H4 (cell line): ENCODE data around the gene TBC1D24. TPM values are rescaled to one million over a fixed set of nuclear protein-coding genes. Genes with fewer than 3 reads are reported as not detected.
A peak's percentile ranks its signal among the peaks of the same experiment; 100 is the strongest.
"Not testable (repeated sequence)": the region's sequence is repeated elsewhere in the genome, so short reads cannot be mapped to it uniquely, and the experiment has no call there.

Experiments
- DNase-seq: peaks from one replicate; pipeline ENCODE4 v3.0.0-alpha.2; 2015; ENCODE audit warnings: low spot score
- total RNA-seq: library from RNA; depleted of rRNA; stranded (reverse); fragments of >200 nt; shearing (Covaris generic); gene quantifications from 2 replicates; pipeline ENCODE4 v1.2.3, GENCODE V29; 2014; rRNA removed

TBC1D24 gene
- 5.6 and 5.9 TPM in 2 replicates for total RNA-seq

- peak; percentile 72 for DNase-seq
Observed at GRCh38 chr16:2474877-2475412, at the start of gene TBC1D24. Gene TBC1D24, plus strand, starts transcription at chr16:2475127. Its CDS starts 21,022 bp downstream, at chr16:2496149.

GRCh38 chr16:2425825-2426430 is 49.0 kb upstream of the TBC1D24 start:
- no peak for DNase-seq

GRCh38 chr16:2426941-2427361 is 48.0 kb upstream of the TBC1D24 start:
- no peak for DNase-seq

DNA sequence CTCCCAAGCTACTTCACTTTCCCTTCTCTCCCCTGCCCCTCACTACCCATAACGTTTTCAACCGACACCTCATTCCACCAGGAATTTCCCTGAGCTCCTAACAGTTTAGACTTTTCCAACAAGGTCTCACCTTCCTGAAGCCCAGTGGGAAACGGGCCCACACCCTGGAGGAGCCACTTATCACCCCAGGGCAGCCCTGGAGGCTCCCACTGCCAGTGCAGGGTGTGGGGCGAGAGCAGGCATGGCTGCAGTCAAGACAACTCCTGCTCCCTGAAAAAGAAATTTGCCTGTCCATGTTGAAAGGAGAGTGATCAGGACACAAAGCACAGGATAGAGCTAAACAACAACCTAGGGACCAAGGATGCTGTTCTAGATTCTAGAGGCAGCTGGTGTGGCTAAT is 47.4 kb upstream of the TBC1D24 start:
- no peak for DNase-seq

DNA sequence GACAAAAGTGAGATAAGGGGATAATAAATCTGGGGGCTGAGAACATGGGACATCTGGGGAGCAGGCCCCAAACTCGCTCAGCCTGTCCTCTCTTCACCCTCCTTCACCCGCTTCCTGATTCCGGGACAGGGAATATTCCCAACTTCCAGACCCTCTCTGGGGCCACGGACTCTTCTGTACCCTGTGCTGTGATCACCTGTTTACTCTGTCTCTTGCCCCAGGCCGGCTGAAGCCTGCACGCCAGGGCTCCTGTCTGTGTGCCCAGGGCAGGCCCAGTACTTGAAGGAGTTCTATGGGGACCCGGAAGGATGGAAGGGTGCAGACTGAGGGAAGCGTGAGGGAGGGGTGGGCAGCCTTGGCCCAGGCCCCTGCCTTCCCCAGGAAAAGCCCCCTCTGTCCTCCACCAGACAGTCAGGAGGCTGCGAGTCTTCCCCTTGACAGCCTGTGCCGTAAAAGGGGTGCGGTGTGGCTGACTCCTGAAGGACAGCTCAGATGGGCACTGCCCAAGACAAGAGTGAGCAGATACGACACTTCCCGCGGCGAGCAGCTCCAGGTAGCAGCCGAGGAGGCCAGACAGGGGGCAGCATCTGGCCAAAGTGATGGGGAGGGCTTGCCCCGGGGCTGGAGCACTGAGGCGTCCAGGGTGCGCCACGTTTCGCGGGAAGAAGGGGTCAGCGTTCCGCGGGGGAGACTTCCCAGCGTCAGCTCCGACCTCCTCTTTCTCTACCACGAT is 46.7 kb upstream of the TBC1D24 start:
- DNase-seq = no peak

DNA sequence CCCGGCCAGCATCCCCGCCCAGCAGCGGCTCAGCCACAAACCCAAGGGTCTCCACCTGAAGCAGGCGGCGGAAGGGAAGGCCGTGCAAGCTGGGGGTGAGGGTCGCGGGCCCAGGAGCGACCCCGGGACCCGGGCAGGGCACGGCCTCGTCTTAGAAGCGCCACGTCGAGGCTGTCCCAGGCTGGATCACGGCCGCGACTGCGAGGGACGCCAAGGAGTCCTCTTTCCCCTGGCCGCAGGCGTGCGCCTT is 46.2 kb upstream of the TBC1D24 start:
- no peak for DNase-seq

GRCh38 chr16:2429034-2429770 is 45.7 kb upstream of the TBC1D24 start, which contains the start of gene CCNF:
Gene CCNF, plus strand, starts transcription at chr16:2429447. Its CDS starts 35 bp downstream, at chr16:2429482.
- DNase-seq = peak; percentile 86

DNA sequence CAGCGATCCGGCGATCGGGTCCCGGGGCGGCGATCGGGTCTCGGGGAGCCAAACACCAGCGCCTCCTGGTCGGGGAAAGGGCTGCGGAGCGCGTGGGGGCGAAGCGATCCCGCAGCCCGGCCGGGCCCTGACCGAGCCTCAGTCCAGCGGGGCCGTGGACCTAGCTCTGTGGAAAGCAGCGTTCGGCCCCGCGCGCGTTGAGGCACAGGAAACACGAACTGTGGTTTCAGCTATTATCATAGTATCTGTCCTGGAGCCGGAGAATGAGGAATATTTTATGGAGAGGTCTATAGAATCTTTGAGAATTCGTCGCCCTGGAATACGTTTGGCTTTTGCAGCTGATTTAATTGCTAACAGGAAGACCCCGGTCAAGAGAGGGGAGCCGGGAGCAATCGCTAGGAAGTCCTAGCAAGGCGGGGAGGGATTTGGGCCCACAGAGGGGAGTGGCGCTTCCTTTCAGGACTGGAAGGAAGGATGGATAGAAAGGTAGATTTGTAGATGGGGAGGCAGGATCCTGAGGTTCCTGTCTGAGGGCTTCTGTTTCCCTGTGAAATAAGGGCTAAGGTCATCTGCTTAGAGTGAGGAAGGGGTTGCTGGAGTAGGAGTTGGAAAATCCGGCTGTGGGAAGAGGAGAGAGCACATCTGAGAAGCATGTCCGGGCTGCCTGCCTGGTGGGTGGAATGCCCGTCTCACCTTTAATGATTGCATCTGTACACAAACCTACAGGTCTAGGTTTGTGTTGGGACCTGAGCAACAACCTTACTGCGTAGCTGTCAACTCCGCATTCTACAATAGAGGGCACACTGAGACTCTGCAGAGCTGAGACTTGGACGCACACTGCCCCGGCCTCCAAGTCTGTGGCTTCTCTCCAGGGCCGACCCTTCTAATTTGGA is 44.9 kb upstream of the TBC1D24 start:
- no peak for DNase-seq

GRCh38 chr16:2432286-2432685 is 42.6 kb upstream of the TBC1D24 start:
- DNase-seq = no peak

DNA sequence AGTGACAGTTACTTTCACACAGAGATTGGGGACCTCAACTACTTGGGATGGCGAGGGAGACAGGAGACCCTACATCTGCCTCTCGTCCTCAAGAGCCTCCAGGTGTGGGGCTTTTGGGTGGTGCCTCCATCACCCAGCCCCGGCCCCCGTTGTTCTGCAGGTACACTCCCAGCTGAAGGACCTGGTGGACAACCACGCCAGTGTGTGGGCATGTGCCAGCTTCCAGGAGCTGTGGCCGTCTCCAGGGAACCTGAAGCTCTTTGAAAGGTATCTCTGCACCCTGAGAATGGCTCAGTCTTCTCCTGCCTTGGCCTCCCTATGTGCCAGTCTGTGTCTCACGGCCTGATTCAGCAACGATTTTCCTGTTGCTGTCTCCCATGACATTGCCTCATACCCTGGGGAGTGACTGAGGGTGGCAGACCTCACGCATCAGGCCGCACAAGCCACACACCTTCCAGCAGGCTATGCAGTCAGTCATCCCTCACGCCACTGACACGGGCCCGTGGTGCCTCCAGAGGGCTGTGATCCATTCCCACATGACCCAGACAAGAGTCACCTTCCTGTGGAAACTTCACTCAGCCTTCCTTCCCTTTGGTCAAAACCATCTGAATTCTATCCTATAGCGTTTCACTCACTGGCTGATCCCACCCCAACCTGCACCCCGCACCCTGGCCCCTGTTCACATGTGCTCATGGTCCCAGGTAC is 42.0 kb upstream of the TBC1D24 start:
- no peak for DNase-seq

DNA sequence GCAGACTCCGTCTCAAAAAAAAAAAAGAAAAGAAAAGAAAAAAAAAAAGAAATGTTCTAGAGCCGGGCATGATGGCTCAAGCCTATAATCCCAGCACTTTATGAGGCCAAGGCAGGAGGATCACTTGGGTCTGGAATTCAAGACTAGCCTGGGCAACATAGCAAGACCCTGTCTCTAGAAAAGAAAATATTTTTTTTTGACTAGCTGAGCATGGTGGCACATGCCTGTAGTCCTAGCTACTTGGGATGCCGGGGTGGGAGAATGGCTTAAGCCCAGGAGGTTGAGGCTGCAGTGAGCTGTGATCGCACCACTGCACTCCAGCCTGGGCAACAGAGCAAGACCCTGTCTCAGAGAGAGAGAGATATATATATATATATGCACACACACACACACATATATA is 39.7 kb upstream of the TBC1D24 start:
- not testable (repeated sequence) for DNase-seq

DNA sequence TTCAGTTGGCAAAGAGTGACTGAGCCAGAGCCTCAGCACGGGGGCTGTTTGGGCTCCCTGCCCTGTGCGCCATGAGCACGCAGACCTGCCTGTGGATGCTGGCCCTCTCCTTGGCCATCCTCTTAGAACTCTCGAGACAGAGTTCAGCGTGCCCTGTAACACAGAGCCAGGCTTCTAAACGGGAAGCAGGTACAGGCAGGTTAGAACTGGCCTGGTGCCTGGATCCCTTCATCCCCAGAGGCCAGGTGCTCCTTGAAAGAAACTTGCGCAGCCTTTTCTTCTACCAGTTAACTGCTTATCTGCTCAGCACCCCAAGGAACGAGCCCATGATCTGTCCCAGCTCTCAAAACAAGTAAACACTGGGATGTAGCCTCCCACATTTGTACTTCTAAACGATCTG is 38.8 kb upstream of the TBC1D24 start:
- no peak for DNase-seq

DNA sequence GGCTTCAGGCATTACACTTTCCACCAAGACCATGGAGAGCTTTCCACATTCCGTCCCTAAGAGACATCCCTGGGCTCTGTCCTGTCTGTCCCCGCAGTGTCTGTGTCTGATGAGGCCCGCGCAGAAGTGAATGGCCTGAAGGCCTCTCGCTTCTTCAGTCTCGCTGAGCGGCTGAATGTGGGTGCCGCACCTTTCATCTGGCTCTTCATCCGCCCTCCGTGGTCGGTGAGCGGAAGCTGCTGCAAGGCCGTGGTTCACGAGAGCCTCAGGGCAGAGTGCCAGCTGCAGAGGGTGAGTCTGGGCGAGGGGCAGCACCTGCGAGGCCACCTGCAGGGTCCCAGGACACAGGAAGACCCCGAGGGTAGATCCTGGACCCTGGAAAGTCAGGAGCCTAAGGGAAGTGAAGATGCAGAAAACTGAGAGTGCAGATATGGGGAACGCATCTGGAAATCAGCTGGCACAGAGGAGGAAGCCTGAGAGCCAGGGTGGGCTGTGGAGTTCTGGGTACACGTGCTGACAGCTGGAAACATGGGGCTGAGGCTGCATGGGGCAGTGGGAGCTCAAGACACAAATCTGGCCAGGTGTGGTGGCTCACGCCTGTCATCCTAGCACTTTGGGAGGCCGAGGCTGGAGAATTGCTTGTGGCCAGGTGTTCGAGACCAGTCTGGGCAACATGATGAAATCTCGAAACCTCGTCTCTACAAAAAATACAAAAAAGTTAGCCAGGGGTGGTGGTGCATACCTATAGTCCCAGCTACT is 37.7 kb upstream of the TBC1D24 start:
- DNase-seq = no peak

- DNase-seq = no peak
Observed at GRCh38 chr16:2438121-2438520, 36.8 kb upstream of the TBC1D24 start.

- no peak for DNase-seq
Observed at GRCh38 chr16:2439598-2439997, 35.3 kb upstream of the TBC1D24 start.

- not testable (repeated sequence) for DNase-seq
Observed at GRCh38 chr16:2441143-2441804, 33.7 kb upstream of the TBC1D24 start.

GRCh38 chr16:2443555-2443954 is 31.4 kb upstream of the TBC1D24 start:
- no peak for DNase-seq

DNA sequence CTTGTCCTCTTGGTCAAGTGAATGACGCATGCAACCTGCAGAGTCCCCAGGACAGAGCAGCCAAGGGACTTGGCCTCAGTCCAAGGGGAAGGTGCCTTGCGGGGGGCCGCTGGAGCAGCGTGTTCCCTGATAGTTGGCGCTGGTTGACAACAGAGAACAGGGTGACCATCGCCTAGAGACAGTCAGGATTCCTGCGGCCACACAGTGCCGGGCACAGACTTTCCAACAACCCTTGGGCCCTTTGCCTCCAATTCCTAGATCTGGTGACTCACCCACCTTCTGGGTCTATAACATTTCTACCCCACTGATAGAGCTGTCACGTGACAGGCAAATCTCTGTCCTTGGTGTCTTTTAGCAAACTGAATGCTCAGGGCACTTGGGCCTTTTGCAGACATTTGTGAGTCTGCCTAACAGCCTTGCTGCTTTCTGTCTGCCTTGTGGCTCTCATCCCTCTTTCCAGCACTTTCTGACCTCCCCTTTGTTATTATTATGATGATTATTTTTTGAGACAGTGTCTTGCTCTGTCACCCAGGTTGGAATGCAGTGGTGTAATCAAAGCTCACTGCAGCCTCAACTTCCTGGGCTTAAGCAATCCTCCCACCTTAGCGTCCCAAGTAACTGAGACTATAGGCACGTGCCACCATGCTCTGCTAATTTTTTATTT is 26.9 kb upstream of the TBC1D24 start:
- no peak for DNase-seq

- no peak for DNase-seq
Observed at GRCh38 chr16:2449118-2449517, 25.8 kb upstream of the TBC1D24 start.
